Left ventricle myocardium inferior (tissue), 1 donor: ENCODE measurements around the gene FAM174B. TPM values are rescaled to one million over a fixed set of nuclear protein-coding genes. Genes with fewer than 3 reads are reported as not detected.

Experiments used
- DNase-seq: peaks from one replicate; pipeline ENCODE4 v3.0.0-alpha.2; 2020
- H3K27ac ChIP-seq: fragments of 200-600 bp; replicated peaks from 2 replicates; pipeline ENCODE4 v1.8.0; 2021
- H3K27me3 ChIP-seq: fragments of 200-600 bp; 2 replicates; pipeline ENCODE4 v1.8.0; 2021; ENCODE audit warnings: low read depth
- H3K36me3 ChIP-seq: fragments of 200-600 bp; 2 replicates; pipeline ENCODE4 v1.8.0; 2021
- H3K4me1 ChIP-seq: fragments of 200-600 bp; 2 replicates; pipeline ENCODE4 v1.8.0; 2021
- H3K4me3 ChIP-seq: fragments of 200-600 bp; 2 replicates; pipeline ENCODE4 v1.8.0; 2021; ENCODE audit warnings: mild to moderate bottlenecking, moderate library complexity
- H3K9me3 ChIP-seq: fragments of 200-600 bp; replicated peaks from 2 replicates; pipeline ENCODE4 v1.8.0; 2021
- intact Hi-C: fragments of 100-400 bp; cut with micrococcal nuclease; formaldehyde crosslinking; loops from one replicate; pipeline ENCODE4 v1.11.0; 2022
- total RNA-seq: library from RNA; stranded (reverse); fragmentation: NEBNext Ultra II Directional; extraction: Animal tissue kit (Norgen Biotek cat#: 25700); gene quantifications from one replicate; pipeline ENCODE4 v1.2.1, GENCODE V29; 2021
- TF ChIP-seq, protein P1 (sequence below): fragments of 200-600 bp; IDR thresholded peaks from 2 replicates; pipeline ENCODE4 v1.8.0; 2021; ENCODE audit warnings: antibody characterized with exemption, mild to moderate bottlenecking, borderline replicate concordance
- donor health status: DM: no; HTN: yes; CAD: no; lungs with severe emphysema.

The FAM174B gene
- total RNA-seq, 1 donor from 2014 or later, result 17.1 TPM

GRCh38 chr15:92579486-92579885 is 76.1 kb downstream of the FAM174B start:
- DNase-seq, result no peak
- no peaks in the 10 kb centered on the region for H3K36me3 ChIP-seq
- H3K4me3 ChIP-seq, result no peak overlapping the region
- peaks cover 3% of the 10 kb centered on the region for H3K4me1 ChIP-seq
- H3K27ac ChIP-seq, result no peak overlapping the region
- TF ChIP-seq, protein P1, sequence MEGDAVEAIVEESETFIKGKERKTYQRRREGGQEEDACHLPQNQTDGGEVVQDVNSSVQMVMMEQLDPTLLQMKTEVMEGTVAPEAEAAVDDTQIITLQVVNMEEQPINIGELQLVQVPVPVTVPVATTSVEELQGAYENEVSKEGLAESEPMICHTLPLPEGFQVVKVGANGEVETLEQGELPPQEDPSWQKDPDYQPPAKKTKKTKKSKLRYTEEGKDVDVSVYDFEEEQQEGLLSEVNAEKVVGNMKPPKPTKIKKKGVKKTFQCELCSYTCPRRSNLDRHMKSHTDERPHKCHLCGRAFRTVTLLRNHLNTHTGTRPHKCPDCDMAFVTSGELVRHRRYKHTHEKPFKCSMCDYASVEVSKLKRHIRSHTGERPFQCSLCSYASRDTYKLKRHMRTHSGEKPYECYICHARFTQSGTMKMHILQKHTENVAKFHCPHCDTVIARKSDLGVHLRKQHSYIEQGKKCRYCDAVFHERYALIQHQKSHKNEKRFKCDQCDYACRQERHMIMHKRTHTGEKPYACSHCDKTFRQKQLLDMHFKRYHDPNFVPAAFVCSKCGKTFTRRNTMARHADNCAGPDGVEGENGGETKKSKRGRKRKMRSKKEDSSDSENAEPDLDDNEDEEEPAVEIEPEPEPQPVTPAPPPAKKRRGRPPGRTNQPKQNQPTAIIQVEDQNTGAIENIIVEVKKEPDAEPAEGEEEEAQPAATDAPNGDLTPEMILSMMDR, result no peak
- intact Hi-C loops, result no loop called here
- H3K27me3 ChIP-seq, result no peaks in the 10 kb centered on the region
- H3K9me3 ChIP-seq, result no peaks in the 10 kb centered on the region

- H3K4me3 ChIP-seq, result no peak overlapping the region
- H3K27me3 ChIP-seq, result no peaks in the 10 kb centered on the region
- DNase-seq, result no peak
- H3K36me3 ChIP-seq, result no peaks in the 10 kb centered on the region
- intact Hi-C loops, result no loop called here
- H3K9me3 ChIP-seq, result no peaks in the 10 kb centered on the region
- TF ChIP-seq, protein P1, result no peak
- H3K27ac ChIP-seq, result no peak overlapping the region
- no peaks in the 10 kb centered on the region for H3K4me1 ChIP-seq
Observed at GRCh38 chr15:92578096-92578835, 77.3 kb downstream of the FAM174B start.

- no peak for DNase-seq
- TF ChIP-seq, protein P1, result no peak
- intact Hi-C loops, result no loop called here
Observed at GRCh38 chr15:92576597-92577200, 78.9 kb downstream of the FAM174B start.

DNA sequence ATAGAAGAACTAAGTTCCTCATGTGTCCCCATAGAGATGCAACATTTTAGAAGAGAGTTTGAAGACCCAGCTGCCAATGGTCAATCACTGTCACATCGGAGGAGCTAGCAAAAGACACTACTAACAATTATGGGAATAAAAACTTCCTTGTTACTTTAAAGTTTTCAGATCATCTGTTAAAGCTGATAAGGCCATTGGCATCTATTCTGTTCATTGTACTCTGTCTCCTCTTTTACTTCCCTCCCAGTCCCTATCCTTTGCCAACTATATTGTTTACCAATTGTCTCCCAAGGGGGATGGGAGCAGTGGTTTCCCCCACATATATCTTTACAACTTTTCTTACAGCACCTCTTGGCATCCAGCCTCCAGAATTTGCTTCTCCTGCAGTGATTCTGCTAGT is 81.0 kb downstream of the FAM174B start:
- no peaks in the 10 kb centered on the region for H3K9me3 ChIP-seq
- no peak overlapping the region for H3K4me3 ChIP-seq
- H3K36me3 ChIP-seq, result no peaks in the 10 kb centered on the region
- intact Hi-C loops, result no loop called here
- no peak for DNase-seq
- TF ChIP-seq, protein P1, result no peak
- no peak overlapping the region for H3K27ac ChIP-seq
- peaks cover 10% of the 10 kb centered on the region for H3K4me1 ChIP-seq
- H3K27me3 ChIP-seq, result no peaks in the 10 kb centered on the region

More at GRCh38 chr15:92576597-92577200, 78.9 kb downstream of the FAM174B start:
- Histone ChIP-seq H3K4me3 (no peak overlapping the region), H3K36me3 (no peaks in the 10 kb centered on the region), H3K27me3 (no peaks in the 10 kb centered on the region), H3K9me3 (no peaks in the 10 kb centered on the region), H3K27ac (no peak overlapping the region), H3K4me1 (no peaks in the 10 kb centered on the region)

DNA sequence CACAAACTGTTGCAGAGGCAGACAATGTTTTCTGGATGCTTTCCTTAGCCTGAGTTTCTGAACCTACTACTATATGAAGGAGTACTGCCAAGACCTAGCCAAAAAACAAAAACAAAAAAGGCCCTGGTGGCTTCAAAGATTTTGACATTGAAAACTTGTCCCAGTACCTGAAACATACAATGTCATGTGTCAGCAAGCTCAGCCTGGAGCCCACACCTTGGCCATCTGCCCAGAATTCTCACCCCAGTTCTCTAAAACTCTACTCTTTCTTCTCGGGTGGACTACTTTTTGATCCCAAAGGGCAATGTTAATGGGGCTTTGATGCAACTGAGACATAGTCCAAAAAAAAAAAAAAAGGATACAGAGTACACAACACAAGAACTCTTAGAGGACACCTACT is 81.4 kb downstream of the FAM174B start:
- no peak overlapping the region for H3K27ac ChIP-seq

More for the DNA sequence above, 81.4 kb downstream of the FAM174B start:
- no peak for DNase-seq
- intact Hi-C loops, result no loop called here
- no peaks in the 10 kb centered on the region for H3K27me3 ChIP-seq
- TF ChIP-seq, protein P1, result no peak
- H3K4me3 ChIP-seq, result no peak overlapping the region
- no peaks in the 10 kb centered on the region for H3K36me3 ChIP-seq
- no peaks in the 10 kb centered on the region for H3K9me3 ChIP-seq
- H3K4me1 ChIP-seq, result peaks cover 14% of the 10 kb centered on the region
